Duodenal mucosa (tissue), 2 donors: Measurements from ENCODE around the gene RBP3.

ENCODE experiments used
- H3K27ac ChIP-seq: one replicate; pipeline ENCODE4 v1.7.0; 2013; ENCODE audit warnings: low read depth, low read length
- H3K27me3 ChIP-seq, 2 donors: one replicate each; pipeline ENCODE4 v1.7.0; 2013; ENCODE audit warnings: low read length in 2 of 2, control low read depth in 1 of 2; ENCODE audit not compliant: insufficient read depth in 2 of 2, control insufficient read depth in 1 of 2
- H3K36me3 ChIP-seq, 2 donors: one replicate each; pipeline ENCODE4 v1.7.0; 2013; ENCODE audit warnings: low read length in 2 of 2, control low read depth in 1 of 2; ENCODE audit not compliant: insufficient read depth in 2 of 2, control insufficient read depth in 1 of 2
- H3K4me1 ChIP-seq, 2 donors: one replicate each; pipeline ENCODE4 v1.7.0; 2013; ENCODE audit warnings: low read length in 2 of 2, control low read depth in 1 of 2; ENCODE audit not compliant: insufficient read depth in 2 of 2, control insufficient read depth in 1 of 2
- H3K4me3 ChIP-seq, 2 donors: one replicate each; pipeline ENCODE4 v1.7.0; 2013; ENCODE audit warnings: low read length in 2 of 2, low read depth in 1 of 2
- H3K9ac ChIP-seq, 2 donors: one replicate each; pipeline ENCODE4 v1.7.0; 2013; ENCODE audit warnings: low read length in 2 of 2, low read depth in 1 of 2
- H3K9me3 ChIP-seq, 2 donors: one replicate each; pipeline ENCODE4 v1.7.0; 2013; ENCODE audit warnings: low read length in 2 of 2, control low read depth in 1 of 2; ENCODE audit not compliant: control insufficient read depth in 1 of 2

Gene RBP3

DNA sequence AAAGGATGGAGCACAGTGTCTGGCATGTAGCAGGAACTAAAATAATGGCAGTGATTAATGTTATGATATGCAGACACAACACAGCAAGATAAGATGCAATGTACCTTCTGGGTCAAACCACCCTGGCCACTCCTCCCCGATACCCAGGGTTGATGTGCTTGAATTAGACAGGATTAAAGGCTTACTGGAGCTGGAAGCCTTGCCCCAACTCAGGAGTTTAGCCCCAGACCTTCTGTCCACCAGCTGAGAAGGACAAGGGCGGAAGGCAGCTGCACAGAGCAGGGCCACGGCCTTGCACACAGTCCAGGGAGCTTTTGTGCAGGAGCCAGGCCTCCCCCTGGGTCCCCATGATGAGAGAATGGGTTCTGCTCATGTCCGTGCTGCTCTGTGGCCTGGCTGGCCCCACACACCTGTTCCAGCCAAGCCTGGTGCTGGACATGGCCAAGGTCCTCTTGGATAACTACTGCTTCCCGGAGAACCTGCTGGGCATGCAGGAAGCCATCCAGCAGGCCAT is at the start of gene RBP3:
Gene RBP3 (plus strand): TSS at position 226 of the 514 bp plus-strand sequence. CDS start 122 bp downstream, at position 348.
- no peak within 1 kb of the TSS for H3K9ac ChIP-seq
- H3K9me3 ChIP-seq, result no peaks in the 10 kb centered on the region
- H3K36me3 ChIP-seq, result no peaks in the 10 kb centered on the region
- H3K4me3 ChIP-seq, result no peak within 1 kb of the TSS
- H3K27ac ChIP-seq, result no peak within 1 kb of the TSS
- no peaks in the 10 kb centered on the region for H3K27me3 ChIP-seq
- peaks cover 0 to 5% of the 10 kb centered on the region in 2 donors for H3K4me1 ChIP-seq

- no peak overlapping the region for H3K4me3 ChIP-seq
- H3K9ac ChIP-seq, result no peak overlapping the region
- H3K27ac ChIP-seq, result no peak overlapping the region
- no peaks in the 10 kb centered on the region for H3K36me3 ChIP-seq
- H3K27me3 ChIP-seq, result peaks cover 19 to 59% of the 10 kb centered on the region in 2 donors
- no peaks in the 10 kb centered on the region for H3K9me3 ChIP-seq
- no peaks in the 10 kb centered on the region for H3K4me1 ChIP-seq
Measured at GRCh38 chr10:47298715-47299114, 49.4 kb upstream of the RBP3 start.

GRCh38 chr10:47299611-47300428 is 48.3 kb upstream of the RBP3 start, which contains the start of gene GDF10:
Gene GDF10 (plus strand): TSS chr10:47300197. CDS start chr10:47300652, 455 bp downstream.
- no peaks in the 10 kb centered on the region for H3K4me1 ChIP-seq
- H3K27me3 ChIP-seq, result peaks cover 19 to 60% of the 10 kb centered on the region in 2 donors
- H3K9me3 ChIP-seq, result no peaks in the 10 kb centered on the region
- H3K27ac ChIP-seq, result no peak within 1 kb of the TSS
- H3K36me3 ChIP-seq, result no peaks in the 10 kb centered on the region
- peak within 1 kb of the TSS in 1 of 2 donors; percentile 28 for H3K4me3 ChIP-seq
- H3K9ac ChIP-seq, result no peak within 1 kb of the TSS

DNA sequence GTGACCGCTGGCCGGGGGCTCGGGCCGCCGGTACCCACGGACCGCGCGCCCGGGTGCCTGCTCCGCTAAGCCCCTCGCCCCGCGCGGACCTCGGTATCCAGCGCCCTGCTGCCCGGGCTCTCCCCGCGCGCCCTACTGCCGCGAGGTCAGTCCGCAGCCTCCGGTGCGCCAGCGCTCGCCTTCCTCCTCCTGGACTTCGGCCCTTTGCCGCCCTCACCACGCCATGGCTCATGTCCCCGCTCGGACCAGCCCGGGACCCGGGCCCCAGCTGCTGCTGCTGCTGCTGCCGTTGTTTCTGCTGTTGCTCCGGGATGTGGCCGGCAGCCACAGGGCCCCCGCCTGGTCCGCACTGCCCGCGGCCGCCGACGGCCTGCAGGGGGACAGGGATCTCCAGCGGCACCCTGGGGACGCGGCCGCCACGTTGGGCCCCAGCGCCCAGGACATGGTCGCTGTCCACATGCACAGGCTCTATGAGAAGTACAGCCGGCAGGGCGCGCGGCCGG is 47.7 kb upstream of the RBP3 start:
- Histone ChIP-seq H3K27me3 (peaks cover 19 to 60% of the 10 kb centered on the region in 2 donors), H3K4me1 (no peaks in the 10 kb centered on the region), H3K9me3 (no peaks in the 10 kb centered on the region), H3K36me3 (no peaks in the 10 kb centered on the region), H3K4me3 (peak overlapping the region in 1 of 2 donors; percentile 28), H3K9ac (no peak overlapping the region), H3K27ac (no peak overlapping the region)

- Histone ChIP-seq H3K36me3 (no peaks in the 10 kb centered on the region), H3K4me3 (no peak overlapping the region), H3K27me3 (peaks cover 19 to 69% of the 10 kb centered on the region in 2 donors), H3K27ac (no peak overlapping the region), H3K4me1 (no peaks in the 10 kb centered on the region), H3K9ac (no peak overlapping the region), H3K9me3 (no peaks in the 10 kb centered on the region)
Measured at GRCh38 chr10:47301833-47302232, 46.3 kb upstream of the RBP3 start.

GRCh38 chr10:47303105-47303504 is 45.1 kb upstream of the RBP3 start:
- Histone ChIP-seq H3K36me3 (no peaks in the 10 kb centered on the region), H3K9ac (no peak overlapping the region), H3K4me3 (no peak overlapping the region), H3K9me3 (no peaks in the 10 kb centered on the region), H3K4me1 (no peaks in the 10 kb centered on the region), H3K27me3 (peaks cover 19 to 71% of the 10 kb centered on the region in 2 donors), H3K27ac (no peak overlapping the region)

DNA sequence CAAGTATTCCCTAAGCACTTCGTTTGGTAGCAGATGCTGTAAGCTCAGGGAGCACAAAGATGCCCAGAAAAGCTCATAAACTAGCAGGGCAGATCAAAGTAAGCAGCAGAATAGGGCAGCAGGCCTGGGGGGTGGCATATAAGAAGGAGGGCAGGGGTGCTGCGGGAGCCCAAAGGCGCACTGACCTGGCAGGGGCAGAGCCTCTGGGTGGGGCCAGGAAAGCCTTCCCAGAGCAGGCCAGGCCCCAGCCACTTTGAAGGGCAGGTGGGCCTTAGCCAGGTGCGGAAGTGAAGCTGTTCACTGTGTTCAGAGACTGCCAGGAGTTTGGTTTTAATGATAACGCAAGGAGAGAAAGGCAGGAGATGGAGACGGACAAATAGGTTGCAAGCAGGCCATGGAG is 44.3 kb upstream of the RBP3 start:
- no peaks in the 10 kb centered on the region for H3K4me1 ChIP-seq
- peaks cover 19 to 66% of the 10 kb centered on the region in 2 donors for H3K27me3 ChIP-seq
- H3K9ac ChIP-seq, result no peak overlapping the region

DNA sequence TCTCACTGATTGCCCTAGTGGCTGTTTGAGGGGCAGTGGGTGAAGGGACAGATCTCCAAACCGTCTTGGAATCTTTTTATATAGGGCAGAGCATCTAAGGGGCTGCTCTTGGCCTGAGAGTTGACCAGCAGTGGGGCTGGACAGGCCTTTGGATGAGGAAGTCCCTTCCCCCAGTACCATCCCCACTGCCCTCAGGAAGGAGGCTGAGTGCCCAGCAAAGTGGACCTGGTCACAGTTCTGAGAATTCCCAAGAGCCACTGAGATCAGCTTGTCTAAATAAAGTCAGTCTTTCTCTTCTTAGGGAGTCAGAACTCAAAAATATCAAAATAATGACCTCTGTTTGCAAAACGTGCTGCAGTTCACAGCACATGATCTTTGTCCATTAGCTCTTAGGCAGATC is 42.6 kb upstream of the RBP3 start:
- H3K27me3 ChIP-seq, result peaks cover 9 to 56% of the 10 kb centered on the region in 2 donors
- H3K36me3 ChIP-seq, result no peaks in the 10 kb centered on the region
- H3K27ac ChIP-seq, result no peak overlapping the region
- no peak overlapping the region for H3K9ac ChIP-seq
- no peaks in the 10 kb centered on the region for H3K4me1 ChIP-seq
- no peaks in the 10 kb centered on the region for H3K9me3 ChIP-seq
- no peak overlapping the region for H3K4me3 ChIP-seq

More for the DNA sequence above, 44.3 kb upstream of the RBP3 start:
- Histone ChIP-seq H3K9me3 (no peaks in the 10 kb centered on the region), H3K27ac (no peak overlapping the region), H3K4me3 (no peak overlapping the region), H3K36me3 (no peaks in the 10 kb centered on the region)

DNA sequence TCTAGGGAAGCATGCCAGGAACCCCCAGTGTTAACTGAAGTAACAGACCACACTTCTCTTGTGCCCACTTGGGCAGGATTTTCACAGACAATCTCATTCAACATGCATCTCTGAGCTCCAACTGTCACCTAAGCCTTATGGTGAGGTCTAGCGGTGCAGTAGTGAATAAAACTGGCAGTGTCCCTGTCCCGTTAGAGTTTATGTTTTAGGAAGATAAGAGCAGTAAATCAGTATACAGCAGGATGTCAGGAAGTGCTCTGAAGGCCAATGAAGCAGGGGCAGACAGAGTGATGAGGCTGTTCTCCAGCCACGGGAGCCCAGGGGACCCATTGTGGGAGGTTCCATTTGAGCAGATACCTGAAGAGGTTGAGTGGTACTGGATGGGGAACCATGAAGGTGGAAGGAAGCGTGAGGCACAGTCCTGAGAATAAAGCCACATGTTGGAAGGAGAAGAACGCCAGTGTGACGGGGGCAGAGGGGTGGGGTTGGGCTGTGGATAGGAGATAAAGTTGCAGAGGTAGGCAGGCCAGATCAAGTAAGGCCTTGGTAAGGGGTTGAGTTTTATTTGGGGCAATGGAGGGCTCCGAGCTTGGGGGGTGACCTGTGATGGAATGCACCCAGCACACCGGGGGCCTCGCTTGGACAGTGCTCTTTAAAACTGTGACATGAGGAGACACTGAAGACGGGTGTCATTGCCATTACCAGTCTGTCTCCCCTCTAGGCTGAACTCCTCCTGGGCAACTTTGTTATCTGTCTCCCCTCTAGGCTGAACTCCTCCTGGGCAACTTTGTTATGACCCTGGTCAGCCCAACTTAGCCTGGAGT is 41.6 kb upstream of the RBP3 start:
- no peaks in the 10 kb centered on the region for H3K36me3 ChIP-seq
- H3K9ac ChIP-seq, result no peak overlapping the region
- H3K27ac ChIP-seq, result no peak overlapping the region
- H3K4me1 ChIP-seq, result peaks cover 8 to 10% of the 10 kb centered on the region in 2 donors
- H3K4me3 ChIP-seq, result no peak overlapping the region
- H3K9me3 ChIP-seq, result no peaks in the 10 kb centered on the region
- H3K27me3 ChIP-seq, result peaks cover 0 to 47% of the 10 kb centered on the region in 2 donors
